ENCODE data around the gene ITGA11.

- no peak for TF ChIP-seq CTCF (IDR thresholded peaks at IDR 0.05; ENCODE audit: insufficient read depth, low read length)
- no peak for TF ChIP-seq GABPA (IDR thresholded peaks at IDR 0.05; ENCODE audit: low read depth)
Measured at GRCh38 chr15:68369931-68370767, 61.8 kb downstream of the ITGA11 start.

All from HL-60 (cell line).